ENCODE data around the gene INTS11. TPM values are rescaled to one million over a fixed set of nuclear protein-coding genes. Genes with fewer than 3 reads are reported as not detected.

Gene INTS11
- total and polyA plus RNA-seq, 2 of the 13 experiments (the other 11 are each of a cell fraction or from before 2014, with no cell fraction given): 52.8 to 94.8 TPM

DNA sequence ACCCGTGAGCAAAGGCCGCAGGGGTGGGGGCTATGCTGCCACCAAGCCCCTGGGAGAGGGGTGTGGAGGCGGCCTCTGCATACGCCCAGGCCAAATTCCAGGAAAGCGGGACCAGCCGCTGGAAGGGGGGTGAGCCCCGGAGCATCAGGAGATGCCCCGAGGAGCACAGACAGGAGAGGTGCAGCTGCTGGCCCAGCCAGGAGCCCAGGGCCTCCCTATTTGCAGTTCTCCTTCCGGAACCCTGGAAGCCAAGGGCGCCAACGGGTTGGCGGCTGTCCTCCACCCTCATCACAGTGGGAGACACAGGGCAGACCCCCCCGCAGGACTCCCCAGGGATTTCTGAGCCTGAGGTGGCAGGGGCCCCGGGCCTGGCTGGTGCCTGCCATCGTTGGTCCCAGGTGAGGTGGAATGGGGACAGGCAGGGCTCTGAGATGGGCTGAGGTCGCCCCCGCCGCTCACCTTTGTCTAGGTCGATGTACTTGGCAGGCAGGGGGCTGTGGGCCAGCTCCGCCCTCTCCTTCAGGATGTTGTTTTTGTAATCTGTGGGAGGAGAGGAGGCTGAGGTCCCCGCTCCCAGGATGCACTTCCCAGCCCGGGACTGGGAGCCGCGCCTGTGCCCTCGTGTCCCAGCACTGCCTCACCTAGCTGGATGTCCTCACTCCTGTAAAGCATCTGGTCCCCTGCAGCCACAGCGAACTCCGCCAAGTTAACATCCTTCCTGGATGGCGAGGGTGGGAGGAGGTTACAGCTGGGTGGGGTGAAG, 29.1 kb upstream of the INTS11 start:
- POLR2A ChIA-PET: no interaction called here
- no peak overlapping the region for H3K9ac ChIP-seq (ENCODE audit: insufficient read depth, low read depth, low read length)
- CTCF ChIA-PET (ENCODE audit: low intra/inter-chr PET ratio, low total read pairs): no interaction called here
- no peak overlapping the region for H3K27ac ChIP-seq (ENCODE audit: extremely low read length, insufficient read depth, low read length)
- H3K27me3 ChIP-seq (ENCODE audit: control insufficient read depth in 1 of 2, insufficient read depth in 2 of 2, low read length in 2 of 2): no peaks in the 10 kb centered on the region
- in situ Hi-C loops (cut with HindIII; ENCODE audit: extremely low pct_ligation_motif_present, low pct_unique_long_range_greater_than_20kb) (no loop called here), intact Hi-C loops (cut with micrococcal nuclease; ENCODE audit: unreplicated experiment) (no loop called here)
- WGBS (ENCODE audit: low lambda C conversion rate): 83% methylated on average over 13 of the region's 28 CpGs
- BruUV-seq (replicated peaks): no TSS peak
- FAIRE-seq: no peak
- H3K4me3 ChIP-seq (replicated peaks in 1 of 3; ENCODE audit: insufficient read depth in 1 of 3, low read depth in 2 of 3, low read length in 3 of 3): no peak overlapping the region
- DNase-seq (ENCODE audit: low spot score): no peak
- H3K4me2 ChIP-seq (ENCODE audit: low read depth, low read length): no peak overlapping the region
- ATAC-seq: no peak
- H3K9me3 ChIP-seq (ENCODE audit: low read length): no peaks in the 10 kb centered on the region
- peaks cover 33% of the 10 kb centered on the region for H3K4me1 ChIP-seq (ENCODE audit: insufficient read depth, low read length)
- H3K36me3 ChIP-seq (replicated peaks in 1 of 2; ENCODE audit: control insufficient read depth in 1 of 2, insufficient read depth in 2 of 2, low read length in 2 of 2): no peaks in the 10 kb centered on the region
- peaks cover 6% of the 10 kb centered on the region for H3K79me2 ChIP-seq (ENCODE audit: insufficient read depth, low read length)
- H4K20me1 ChIP-seq (ENCODE audit: insufficient read depth, low read length): no peaks in the 10 kb centered on the region
- H2AFZ ChIP-seq (ENCODE audit: low read length): no peak overlapping the region
- TF ChIP-seq AGO1 (IDR thresholded peaks at IDR 0.05; ENCODE audit: low read depth, low read length, poor library complexity, severe bottlenecking) (peak; percentile 96), JDP2 (CRISPR knock-in tag; IDR thresholded peaks at IDR 0.05; ENCODE audit: borderline replicate concordance) (no peak), TP53 (CRISPR knock-in tag; conservative IDR thresholded peaks at IDR 0.05) (no peak), DPF2 (CRISPR knock-in tag; IDR thresholded peaks at IDR 0.05; ENCODE audit: borderline replicate concordance, low read depth) (no peak), AKAP8 (CRISPR knock-in tag; IDR thresholded peaks at IDR 0.05) (peak; percentile 92; the same call in 1 of the 2 replicates), KMT2A (CRISPR knock-in tag; IDR thresholded peaks at IDR 0.05) (no peak), RARA (CRISPR knock-in tag; IDR thresholded peaks at IDR 0.05) (no peak), ZNF253 (CRISPR knock-in tag; IDR thresholded peaks at IDR 0.05; ENCODE audit: borderline replicate concordance) (no peak), SIX1 (CRISPR knock-in tag; IDR thresholded peaks at IDR 0.05; ENCODE audit: borderline replicate concordance) (no peak), PCBP2 (optimal IDR thresholded peaks at IDR 0.05; ENCODE audit: low read depth, low read length, poor library complexity, severe bottlenecking) (no peak), HHEX (CRISPR knock-in tag; IDR thresholded peaks at IDR 0.05) (no peak), ZNF615 (CRISPR knock-in tag; IDR thresholded peaks at IDR 0.05; ENCODE audit: borderline replicate concordance) (no peak), MTA3 (CRISPR knock-in tag; IDR thresholded peaks at IDR 0.05) (no peak), RBFOX2 (IDR thresholded peaks at IDR 0.05; ENCODE audit: low read depth, low read length) (peak; percentile 62), TOPORS (CRISPR knock-in tag; IDR thresholded peaks at IDR 0.05) (no peak), AGO2 (optimal IDR thresholded peaks at IDR 0.05; ENCODE audit: low read depth, low read length) (peak; percentile 82), ZNF3 (CRISPR knock-in tag; IDR thresholded peaks at IDR 0.05) (no peak), ZFP82 (CRISPR knock-in tag; IDR thresholded peaks at IDR 0.05; ENCODE audit: borderline replicate concordance) (no peak), ZNF180 (CRISPR knock-in tag; IDR thresholded peaks at IDR 0.05; ENCODE audit: borderline replicate concordance, low read depth) (no peak)
- TF ChIP-seq, protein P1, sequence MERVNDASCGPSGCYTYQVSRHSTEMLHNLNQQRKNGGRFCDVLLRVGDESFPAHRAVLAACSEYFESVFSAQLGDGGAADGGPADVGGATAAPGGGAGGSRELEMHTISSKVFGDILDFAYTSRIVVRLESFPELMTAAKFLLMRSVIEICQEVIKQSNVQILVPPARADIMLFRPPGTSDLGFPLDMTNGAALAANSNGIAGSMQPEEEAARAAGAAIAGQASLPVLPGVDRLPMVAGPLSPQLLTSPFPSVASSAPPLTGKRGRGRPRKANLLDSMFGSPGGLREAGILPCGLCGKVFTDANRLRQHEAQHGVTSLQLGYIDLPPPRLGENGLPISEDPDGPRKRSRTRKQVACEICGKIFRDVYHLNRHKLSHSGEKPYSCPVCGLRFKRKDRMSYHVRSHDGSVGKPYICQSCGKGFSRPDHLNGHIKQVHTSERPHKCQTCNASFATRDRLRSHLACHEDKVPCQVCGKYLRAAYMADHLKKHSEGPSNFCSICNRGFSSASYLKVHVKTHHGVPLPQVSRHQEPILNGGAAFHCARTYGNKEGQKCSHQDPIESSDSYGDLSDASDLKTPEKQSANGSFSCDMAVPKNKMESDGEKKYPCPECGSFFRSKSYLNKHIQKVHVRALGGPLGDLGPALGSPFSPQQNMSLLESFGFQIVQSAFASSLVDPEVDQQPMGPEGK (CRISPR knock-in tag; IDR thresholded peaks at IDR 0.05): 0 out of 2 replicates have a peak, but pooled peaks have one; percentile 16
- TF ChIP-seq, protein P2, sequence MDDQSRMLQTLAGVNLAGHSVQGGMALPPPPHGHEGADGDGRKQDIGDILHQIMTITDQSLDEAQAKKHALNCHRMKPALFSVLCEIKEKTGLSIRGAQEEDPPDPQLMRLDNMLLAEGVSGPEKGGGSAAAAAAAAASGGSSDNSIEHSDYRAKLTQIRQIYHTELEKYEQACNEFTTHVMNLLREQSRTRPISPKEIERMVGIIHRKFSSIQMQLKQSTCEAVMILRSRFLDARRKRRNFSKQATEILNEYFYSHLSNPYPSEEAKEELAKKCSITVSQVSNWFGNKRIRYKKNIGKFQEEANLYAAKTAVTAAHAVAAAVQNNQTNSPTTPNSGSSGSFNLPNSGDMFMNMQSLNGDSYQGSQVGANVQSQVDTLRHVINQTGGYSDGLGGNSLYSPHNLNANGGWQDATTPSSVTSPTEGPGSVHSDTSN (CRISPR knock-in tag; IDR thresholded peaks at IDR 0.05; ENCODE audit: borderline replicate concordance): no peak
- TF ChIP-seq, protein P3, sequence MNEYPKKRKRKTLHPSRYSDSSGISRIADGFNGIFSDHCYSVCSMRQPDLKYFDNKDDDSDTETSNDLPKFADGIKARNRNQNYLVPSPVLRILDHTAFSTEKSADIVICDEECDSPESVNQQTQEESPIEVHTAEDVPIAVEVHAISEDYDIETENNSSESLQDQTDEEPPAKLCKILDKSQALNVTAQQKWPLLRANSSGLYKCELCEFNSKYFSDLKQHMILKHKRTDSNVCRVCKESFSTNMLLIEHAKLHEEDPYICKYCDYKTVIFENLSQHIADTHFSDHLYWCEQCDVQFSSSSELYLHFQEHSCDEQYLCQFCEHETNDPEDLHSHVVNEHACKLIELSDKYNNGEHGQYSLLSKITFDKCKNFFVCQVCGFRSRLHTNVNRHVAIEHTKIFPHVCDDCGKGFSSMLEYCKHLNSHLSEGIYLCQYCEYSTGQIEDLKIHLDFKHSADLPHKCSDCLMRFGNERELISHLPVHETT (CRISPR knock-in tag; conservative IDR thresholded peaks at IDR 0.05): no peak
